M059J (cell line): ENCODE data around the gene ST6GALNAC6. TPM values are rescaled to one million over a fixed set of nuclear protein-coding genes. Genes with fewer than 3 reads are reported as not detected.

ENCODE experiments used
- total RNA-seq: library from RNA; depleted of rRNA; stranded (reverse); fragments of >200 nt; shearing (Covaris generic); gene quantifications from 2 replicates; pipeline ENCODE4 v1.2.3, GENCODE V29; 2014; rRNA removed

The ST6GALNAC6 gene
- total RNA-seq, 1 experiment from 2014 or later, result 29.4 TPM

Other genes starting within 250 kb of the ST6GALNAC6 start
- not detected in 2 replicates for gene CFAP157, start 192.6 kb downstream of the ST6GALNAC6 start, total RNA-seq
- gene PTRH1, start 183.9 kb downstream of the ST6GALNAC6 start, total RNA-seq, result 10.7 and 17.5 TPM in 2 replicates
- gene TTC16, start 183.5 kb downstream of the ST6GALNAC6 start, total RNA-seq, result not detected in 2 replicates
- gene TOR2A, start 164.3 kb downstream of the ST6GALNAC6 start, total RNA-seq, result 10.4 and 12.3 TPM in 2 replicates
- gene SH2D3C, start 120.9 kb downstream of the ST6GALNAC6 start, total RNA-seq, result 0.12 TPM in 1 of 2 replicates, not detected in the other
- 31.8 and 33.2 TPM in 2 replicates for gene CDK9, start 113.6 kb downstream of the ST6GALNAC6 start, total RNA-seq
- gene FPGS, start 96.7 kb downstream of the ST6GALNAC6 start, total RNA-seq, result 46.2 and 76.4 TPM in 2 replicates
- gene ENG, start 44.9 kb downstream of the ST6GALNAC6 start, total RNA-seq, result 25.9 and 46.1 TPM in 2 replicates
- gene AK1, start 21.9 kb downstream of the ST6GALNAC6 start, total RNA-seq, result 58.5 and 86.3 TPM in 2 replicates
- 12.2 and 12.6 TPM in 2 replicates for gene ST6GALNAC4, start 17.4 kb upstream of the ST6GALNAC6 start, total RNA-seq
- gene PIP5KL1, start 31.2 kb upstream of the ST6GALNAC6 start, total RNA-seq, result 1.6 TPM in 1 of 2 replicates, not detected in the other
- gene DPM2, start 38.3 kb upstream of the ST6GALNAC6 start, total RNA-seq, result 53.8 and 77.2 TPM in 2 replicates
- 4.3 and 35.5 TPM in 2 replicates for gene EEIG1, start 81.4 kb upstream of the ST6GALNAC6 start, total RNA-seq
- 10.5 and 13.7 TPM in 2 replicates for gene NAIF1, start 167.7 kb upstream of the ST6GALNAC6 start, total RNA-seq
- 8.7 and 19.8 TPM in 2 replicates for gene SLC25A25, start 168.6 kb upstream of the ST6GALNAC6 start, total RNA-seq
- 34.9 and 53.8 TPM in 2 replicates for gene PTGES2, start 228.1 kb upstream of the ST6GALNAC6 start, total RNA-seq
- 0.42 TPM in 1 of 2 replicates, not detected in the other for gene LCN2, start 249.8 kb upstream of the ST6GALNAC6 start, total RNA-seq